Transverse colon (tissue), 4 donors: Measurements from ENCODE around the gene RYR3. TPM values are rescaled to one million over a fixed set of nuclear protein-coding genes. Genes with fewer than 3 reads are reported as not detected.

ENCODE experiments used
- DNase-seq: peaks from one replicate; pipeline ENCODE4 v3.0.0-alpha.2; 2019
- H3K27ac ChIP-seq, 4 donors: fragments of 200-600 bp; sonication (generic); 2 replicates each; pipeline ENCODE4 v1.5.1; 2016 to 2018; ENCODE audit warnings: inconsistent platforms in 4 of 4
- H3K27me3 ChIP-seq: fragments of 200-600 bp; sonication (generic); 2 replicates; pipeline ENCODE4 v1.5.1; 2017; ENCODE audit warnings: inconsistent platforms
- H3K36me3 ChIP-seq, 4 donors: fragments of 200-600 bp; sonication (generic); 2 replicates each; pipeline ENCODE4 v1.5.1; 2017 to 2019; ENCODE audit warnings: inconsistent platforms in 4 of 4
- H3K4me1 ChIP-seq, 4 donors: fragments of 200-600 bp; sonication (generic); 2 replicates each; pipeline ENCODE4 v1.5.1; 2017 to 2020; ENCODE audit warnings: inconsistent platforms in 4 of 4
- H3K4me3 ChIP-seq, 4 donors: fragments of 200-600 bp; sonication (generic); 1 replicate in 1 of 4; 2 replicates in 3 of 4; pipeline versions ENCODE4 v1.5.1 to v1.6.1; 2017 to 2019; ENCODE audit warnings: inconsistent platforms in 4 of 4
- H3K9me3 ChIP-seq, 2 donors: fragments of 200-600 bp; sonication (generic); 2 replicates each; pipeline ENCODE4 v1.5.1; 2017 to 2019; ENCODE audit warnings: inconsistent platforms in 2 of 2
- CTCF ChIP-seq, 5 experiments: fragments of 200-600 bp in 3 of 5; fragments of 450-650 bp in 2 of 5; sonication (generic) in 3 of 5; IDR thresholded peaks; 1 replicate in 2 of 5; 2 replicates in 3 of 5; pipeline ENCODE4 v1.5.1; 2016 to 2017; ENCODE audit warnings: antibody characterized with exemption in 5 of 5, inconsistent platforms in 3 of 5, mild to moderate bottlenecking in 2 of 5, moderate library complexity in 1 of 5
- EP300 ChIP-seq: sonication (generic); formaldehyde crosslinking; IDR thresholded peaks from one replicate; pipeline ENCODE4 v1.6.1; 2017; ENCODE audit warnings: antibody characterized with exemption, low read depth
- POLR2A ChIP-seq: fragments of 450-650 bp; IDR thresholded peaks from one replicate; pipeline ENCODE4 v1.6.1; 2016; ENCODE audit warnings: antibody characterized with exemption, mild to moderate bottlenecking, moderate library complexity
- POLR2AphosphoS5 ChIP-seq, 3 donors: sonication (generic); formaldehyde crosslinking; IDR thresholded peaks; one replicate each; pipeline ENCODE4 v1.6.1; 2016; ENCODE audit warnings: antibody characterized with exemption in 3 of 3
- WGBS, 2 donors: methylation state at CpG; one replicate each; pipeline ENCODE4 v1.1.5; 2018; ENCODE audit warnings: low coverage in 1 of 2; 5-methylcytosine and 5-hydroxymethylcytosine counted together
- in situ Hi-C, 4 donors: fragments of 200-750 bp; cut with MboI; loops; one replicate each; pipeline versions ENCODE4 v1.15.0 to v1.15.1; 2017; ENCODE audit warnings: low sequenced_read_pairs in 3 of 4, low pct_ligation_motif_present in 1 of 4, low pct_unique_long_range_greater_than_20kb in 1 of 4
- intact Hi-C: fragments of 100-400 bp; cut with DNase I; formaldehyde crosslinking; loops from one replicate; pipeline ENCODE4 v1.15.1; 2023; ENCODE audit warnings: low total_unique reads
- total RNA-seq, 4 donors: library from RNA; depleted of rRNA; stranded (reverse); fragments of >200 nt; gene quantifications; one replicate each; pipeline ENCODE4 v1.1.0, GENCODE V29; 2016

Gene RYR3
- total RNA-seq, 4 donors from 2014 or later, result 0.96 to 9.7 (median 5.4) TPM

- WGBS, 2 donors, result 75 to 88% methylated on average over 1 to 7 of the region's 7 CpGs
- Histone ChIP-seq H3K27me3 (no peaks in the 10 kb centered on the region), H3K4me3 (no peak overlapping the region), H3K4me1 (no peaks in the 10 kb centered on the region), H3K36me3 (no peaks in the 10 kb centered on the region), H3K27ac (no peak overlapping the region), H3K9me3 (no peaks in the 10 kb centered on the region)
- intact Hi-C loops, result no loop called here
- TF ChIP-seq POLR2AphosphoS5 (IDR thresholded peaks at IDR 0.05), result no peak
- no peak for TF ChIP-seq POLR2A
- TF ChIP-seq EP300, result no peak
- no peak for TF ChIP-seq CTCF (IDR thresholded peaks at IDR 0.05)
- no peak for DNase-seq
- in situ Hi-C loops, result loop anchor here in 1 of 4 donors (10.0 kb wide), 1 partner anchor 55 kb away; no protein-coding TSS in a partner anchor
These were observed 289.4 kb downstream of the RYR3 start for GRCh38 chr15:33600212-33600611.

- Histone ChIP-seq H3K4me1 (no peaks in the 10 kb centered on the region), H3K27ac (no peak overlapping the region), H3K4me3 (no peak overlapping the region), H3K9me3 (no peaks in the 10 kb centered on the region), H3K36me3 (no peaks in the 10 kb centered on the region), H3K27me3 (no peaks in the 10 kb centered on the region)
- intact Hi-C loops, result no loop called here
- in situ Hi-C loops, result loop anchor here in 1 of 4 donors (10.0 kb wide), 1 partner anchor 53 kb away; no protein-coding TSS in a partner anchor
- TF ChIP-seq EP300, result no peak
- TF ChIP-seq CTCF (IDR thresholded peaks at IDR 0.05), result no peak
- TF ChIP-seq POLR2AphosphoS5 (IDR thresholded peaks at IDR 0.05), result no peak
- TF ChIP-seq POLR2A, result no peak
- DNase-seq, result no peak
- 67 to 81% methylated on average over 1 to 4 of the region's 4 CpGs for WGBS, 2 donors
These were observed 290.7 kb downstream of the RYR3 start for GRCh38 chr15:33601461-33601860.

- no peaks in the 10 kb centered on the region for H3K4me1 ChIP-seq
- H3K36me3 ChIP-seq, result no peaks in the 10 kb centered on the region
- no peaks in the 10 kb centered on the region for H3K27me3 ChIP-seq
- in situ Hi-C loops, result loop anchor here in 1 of 4 donors (10.0 kb wide), 1 partner anchor 46 kb away; no protein-coding TSS in a partner anchor
- no peak for DNase-seq
- intact Hi-C loops, result no loop called here
- no peaks in the 10 kb centered on the region for H3K9me3 ChIP-seq
- WGBS, 2 donors, result 61 to 100% methylated on average over 1 to 7 of the region's 7 CpGs
- no peak overlapping the region for H3K27ac ChIP-seq
- H3K4me3 ChIP-seq, result no peak overlapping the region
- no peak for TF ChIP-seq POLR2AphosphoS5 (IDR thresholded peaks at IDR 0.05)
- peak in 1 of 5 experiments; percentile 12 for TF ChIP-seq CTCF (IDR thresholded peaks at IDR 0.05)
- no peak for TF ChIP-seq EP300
These were observed 297.9 kb downstream of the RYR3 start for GRCh38 chr15:33608714-33609113.

GRCh38 chr15:33612721-33613304 lies 302.0 kb downstream of the RYR3 start:
- in situ Hi-C loops, result no loop called here
- intact Hi-C loops, result no loop called here
- H3K9me3 ChIP-seq, result no peaks in the 10 kb centered on the region
- H3K36me3 ChIP-seq, result no peaks in the 10 kb centered on the region
- no peak for DNase-seq
- H3K4me1 ChIP-seq, result no peaks in the 10 kb centered on the region
- TF ChIP-seq EP300 (no peak), CTCF (IDR thresholded peaks at IDR 0.05) (no peak), POLR2A (no peak), POLR2AphosphoS5 (IDR thresholded peaks at IDR 0.05) (no peak)
- H3K27me3 ChIP-seq, result no peaks in the 10 kb centered on the region
- no peak overlapping the region for H3K4me3 ChIP-seq
- H3K27ac ChIP-seq, result no peak overlapping the region
- 81 to 100% methylated on average over 2 to 10 of the region's 10 CpGs for WGBS, 2 donors
